ENCODE measurements around the gene INTS15.

- TF ChIP-seq REST (IDR thresholded peaks at IDR 0.05; ENCODE audit: low read depth) = no peak
- no peak for TF ChIP-seq EP300 (IDR thresholded peaks at IDR 0.05; ENCODE audit: borderline replicate concordance)
- no peak for TF ChIP-seq NFIC (IDR thresholded peaks at IDR 0.05)
- TF ChIP-seq EGR1 (IDR thresholded peaks at IDR 0.05) = no peak
- TF ChIP-seq RAD21 (IDR thresholded peaks at IDR 0.05; ENCODE audit: low read depth) = no peak
Observed at GRCh38 chr7:6624246-6624611, 34.4 kb downstream of the INTS15 start.
